NCI-H510A treated with DMSO at 0.1 percent for 48 hours (cell line): Measurements from ENCODE around the gene BAHCC1.
"Not testable (repeated sequence)": the region's sequence is repeated elsewhere in the genome, so short reads cannot be mapped to it uniquely, and the experiment has no call there.

ENCODE experiments used
- DNase-seq: peaks from one replicate; lab custom pipeline; 2025; lab: John Stamatoyannopoulos, UW

The BAHCC1 gene

DNA sequence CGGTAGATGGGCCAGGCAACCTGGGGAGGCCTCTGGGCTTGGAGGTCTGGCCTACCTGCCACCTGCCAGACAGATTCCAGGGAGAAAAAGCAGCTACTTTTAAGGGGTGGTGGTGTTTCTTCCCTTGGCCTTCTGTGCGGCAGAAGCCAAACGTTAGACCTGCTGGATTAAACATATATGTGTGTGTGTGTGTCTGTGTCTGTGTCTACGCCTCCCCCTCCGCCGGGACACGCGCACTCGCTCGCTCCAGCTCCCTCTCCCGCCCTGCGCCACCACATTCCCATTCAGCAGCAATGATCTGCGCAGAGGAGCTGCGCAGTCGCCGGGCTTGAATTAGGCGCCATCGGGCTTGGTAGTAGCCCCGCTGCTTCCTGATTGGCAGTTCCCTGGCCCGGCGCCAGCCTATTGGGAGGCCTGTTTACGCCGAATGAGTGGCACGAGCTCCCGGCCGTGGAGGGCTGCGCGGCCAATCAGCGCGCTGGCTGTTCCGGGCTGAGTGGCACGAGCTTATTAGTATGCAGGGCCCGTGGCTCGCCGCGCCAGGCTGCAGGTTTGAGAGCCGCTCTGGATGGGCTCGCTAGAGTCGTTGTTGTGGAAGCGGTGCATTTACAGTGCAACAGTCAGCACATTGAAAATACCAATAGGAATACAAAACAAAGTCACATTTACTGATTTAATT lies at the start of gene BAHCC1:
Gene BAHCC1, plus strand, starts transcription at position 537 of the 679 bp plus-strand sequence. CDS start 4,283 bp downstream, outside the sequence.
- DNase-seq = peak; percentile 99

DNA sequence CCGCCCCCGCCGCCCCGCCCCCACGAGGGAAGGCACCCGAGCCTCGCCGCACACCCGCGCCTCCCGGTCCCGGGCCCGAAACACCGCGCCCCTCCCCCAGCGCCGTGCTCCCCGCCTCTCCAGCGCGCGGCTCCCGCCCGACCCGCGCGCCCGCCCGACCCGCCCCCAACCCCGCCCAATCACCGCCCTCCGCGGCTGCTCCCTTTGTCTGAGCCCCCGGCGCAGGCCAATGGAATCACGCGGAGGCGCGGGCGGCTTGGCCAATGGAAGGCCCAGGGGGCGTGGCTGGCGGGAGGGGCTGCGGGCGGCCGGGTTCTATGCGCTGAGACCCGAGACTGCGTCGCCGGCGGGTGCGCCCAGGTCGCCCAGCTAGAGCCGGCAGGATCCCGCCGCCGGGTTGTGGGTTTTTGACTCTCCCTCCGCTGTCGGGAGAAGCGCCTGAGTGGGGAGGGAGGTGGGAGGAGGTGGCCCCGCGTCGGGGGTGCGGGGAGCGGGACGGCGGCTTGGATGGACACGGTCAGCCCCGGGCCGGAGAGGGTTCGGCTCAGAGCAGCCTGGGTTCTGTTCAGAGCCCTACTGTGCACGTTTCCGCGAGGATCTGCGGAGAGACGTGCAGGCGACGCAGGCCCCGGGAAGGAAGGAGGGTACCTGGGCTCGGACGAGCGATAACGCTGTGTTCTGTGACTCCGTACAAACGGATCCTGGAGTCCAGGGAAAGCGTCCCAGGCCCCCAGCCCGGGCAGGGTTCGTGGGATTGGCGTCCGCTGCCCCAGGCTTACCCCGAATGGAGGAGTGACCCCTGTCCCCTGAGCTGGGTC lies 49.0 kb upstream of the BAHCC1 start:
- peak; percentile 88 for DNase-seq

DNA sequence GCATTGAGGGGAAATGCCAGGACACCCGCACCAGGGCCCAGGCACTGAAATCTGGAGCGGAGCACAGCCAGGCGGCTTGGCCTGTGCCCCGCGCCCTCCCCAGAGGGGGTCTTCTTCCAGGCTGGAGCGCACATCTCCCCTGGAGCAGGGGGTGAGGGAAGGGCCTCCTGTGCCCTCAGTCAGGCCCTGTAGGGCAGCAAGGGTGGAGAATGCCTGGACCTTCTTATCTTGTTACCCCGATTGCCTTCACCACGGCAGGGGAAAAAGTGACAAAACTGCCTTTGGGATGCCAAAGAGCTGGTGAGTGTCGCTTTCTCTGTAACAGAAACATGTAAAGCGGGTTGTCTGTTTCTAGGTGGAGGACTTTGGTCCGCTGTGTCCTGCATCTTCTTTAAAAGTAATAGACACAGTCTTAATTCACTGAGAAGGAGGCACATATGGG lies 48.3 kb upstream of the BAHCC1 start:
- no peak for DNase-seq

DNA sequence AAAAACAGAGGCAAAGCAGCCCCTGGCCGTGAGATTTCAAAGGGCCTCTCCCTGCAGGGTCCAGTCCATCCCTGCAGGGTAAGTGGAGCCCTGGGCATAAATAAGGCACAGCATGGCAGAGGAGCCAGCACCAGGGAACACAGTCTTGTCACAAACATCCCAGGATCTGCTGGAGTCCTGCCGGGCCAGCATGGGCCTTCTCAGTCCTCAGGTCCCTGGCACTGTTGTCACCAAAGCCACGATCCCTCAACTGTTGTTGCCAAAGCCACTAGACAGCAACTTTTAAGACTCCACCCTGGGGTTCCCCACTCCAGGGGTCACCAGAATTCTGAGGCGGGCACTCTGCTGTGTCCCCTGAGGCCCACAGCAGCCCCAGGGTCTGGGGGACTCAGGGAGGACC lies 47.8 kb upstream of the BAHCC1 start:
- DNase-seq = no peak

DNA sequence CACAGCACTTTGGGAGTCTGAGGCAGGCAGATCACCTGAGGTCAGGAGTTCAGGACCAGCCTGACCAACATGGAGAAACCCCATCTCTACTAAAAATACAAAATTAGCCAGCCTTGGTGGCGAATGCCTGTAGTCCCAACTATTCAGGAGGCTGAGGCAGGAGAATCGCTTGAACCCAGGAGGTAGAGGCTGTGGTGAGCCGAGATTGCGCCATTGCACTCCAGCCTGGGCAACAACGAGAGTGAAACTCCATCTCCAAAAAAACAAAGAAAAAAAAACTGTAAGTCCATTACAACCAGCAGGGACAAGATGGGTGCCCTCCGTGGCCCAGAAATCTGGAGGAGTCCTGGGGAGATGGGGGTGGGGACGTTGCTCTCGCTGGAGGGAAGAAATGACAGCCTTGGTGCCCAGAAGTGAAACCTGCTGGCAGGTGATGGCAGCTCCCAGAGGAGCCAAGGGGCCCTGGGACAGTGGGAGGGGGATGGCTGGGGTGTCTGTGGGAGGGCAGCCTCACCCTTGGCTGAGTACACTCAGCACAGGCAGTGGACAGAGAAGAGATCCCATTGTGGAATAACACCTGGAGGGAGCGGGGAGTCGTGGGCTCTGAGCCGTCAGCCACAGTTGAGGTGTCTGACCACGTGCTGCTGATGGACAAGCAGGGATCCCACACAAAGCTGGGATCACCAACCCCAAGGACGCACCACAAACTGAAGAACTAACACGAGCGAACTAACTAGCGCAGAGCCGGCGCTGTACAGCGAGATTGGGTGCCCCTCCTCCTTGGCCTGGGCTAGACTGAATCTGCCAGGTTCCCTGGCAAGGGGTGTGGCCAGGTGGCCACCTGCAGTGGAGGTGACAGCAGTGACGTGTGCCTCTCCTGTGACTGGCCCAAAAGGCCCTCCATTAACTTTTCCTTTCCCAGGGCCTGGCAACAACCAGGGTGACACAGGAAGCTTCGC lies 46.9 kb upstream of the BAHCC1 start:
- DNase-seq = peak; percentile 89

DNA sequence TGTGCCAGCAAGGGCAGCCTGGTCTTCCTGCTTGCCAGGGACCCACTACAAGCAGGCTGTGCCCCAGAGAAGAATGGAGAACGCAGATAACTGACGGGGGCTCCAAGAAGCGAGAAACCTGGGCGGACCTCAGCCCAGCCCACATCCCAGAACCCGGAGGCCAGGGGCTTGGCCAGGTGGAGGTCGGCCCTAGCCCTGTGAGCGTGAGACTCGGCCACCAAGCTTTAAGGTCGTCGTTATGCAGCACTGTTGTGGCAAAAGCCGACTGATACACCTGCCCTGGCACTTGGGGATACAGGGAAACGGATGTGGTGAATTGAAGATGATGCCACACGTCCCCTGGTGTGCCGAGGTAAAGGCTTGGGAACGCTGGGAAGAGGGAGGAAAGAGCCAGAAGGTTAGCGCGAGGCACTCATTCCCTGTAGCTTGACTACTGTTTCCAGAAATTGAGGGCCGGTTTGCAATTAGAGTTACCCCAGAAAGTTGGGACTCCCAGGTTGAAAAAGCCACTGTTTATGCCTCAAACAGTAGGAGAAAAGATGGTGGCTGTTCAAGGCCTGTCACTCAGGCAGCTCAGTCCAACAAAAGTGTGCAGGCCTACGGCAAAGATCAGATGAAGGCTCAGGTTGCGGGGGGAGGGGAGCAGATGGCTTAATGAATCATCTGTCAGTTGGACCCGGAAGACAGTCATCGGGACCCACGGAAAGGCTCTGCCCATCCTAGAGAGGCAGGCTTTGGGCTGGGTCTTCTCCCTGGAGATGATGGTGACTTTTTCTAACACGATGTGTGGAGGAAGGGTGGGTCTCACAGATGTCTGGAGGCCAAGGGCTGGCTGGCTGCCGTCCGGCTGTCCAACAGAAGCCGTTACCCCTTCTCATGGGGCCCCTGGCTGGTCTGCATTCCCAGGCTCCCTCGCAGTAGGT lies 45.6 kb upstream of the BAHCC1 start:
- DNase-seq = peak; percentile 75

DNA sequence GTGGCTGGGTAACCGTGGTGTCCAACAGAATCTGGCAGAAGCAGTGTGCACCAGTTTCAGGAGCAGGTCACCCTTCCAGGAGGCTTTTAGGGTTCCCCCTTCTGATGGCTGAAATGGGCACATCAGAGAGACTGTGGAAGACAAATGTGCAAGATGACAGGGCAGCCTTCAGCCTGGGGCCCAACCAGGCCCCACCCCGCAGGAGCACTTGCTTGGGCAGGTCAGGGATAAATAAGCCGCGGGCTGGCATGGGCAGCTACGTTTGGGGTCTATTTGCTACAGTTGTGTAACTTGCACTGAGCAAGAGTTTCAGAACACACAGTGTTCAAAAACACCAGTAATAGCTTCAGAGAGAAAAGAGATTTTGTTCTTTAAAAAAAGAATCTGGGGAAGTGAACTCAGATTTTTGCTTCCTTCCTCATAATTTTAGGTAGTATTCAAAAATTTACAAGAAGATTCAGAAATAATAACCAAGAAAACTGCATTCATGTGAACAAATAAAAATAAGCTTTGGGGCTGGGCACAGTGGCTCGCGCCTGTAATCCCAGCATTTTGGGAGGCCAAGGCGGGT lies 44.9 kb upstream of the BAHCC1 start:
- no peak for DNase-seq

DNA sequence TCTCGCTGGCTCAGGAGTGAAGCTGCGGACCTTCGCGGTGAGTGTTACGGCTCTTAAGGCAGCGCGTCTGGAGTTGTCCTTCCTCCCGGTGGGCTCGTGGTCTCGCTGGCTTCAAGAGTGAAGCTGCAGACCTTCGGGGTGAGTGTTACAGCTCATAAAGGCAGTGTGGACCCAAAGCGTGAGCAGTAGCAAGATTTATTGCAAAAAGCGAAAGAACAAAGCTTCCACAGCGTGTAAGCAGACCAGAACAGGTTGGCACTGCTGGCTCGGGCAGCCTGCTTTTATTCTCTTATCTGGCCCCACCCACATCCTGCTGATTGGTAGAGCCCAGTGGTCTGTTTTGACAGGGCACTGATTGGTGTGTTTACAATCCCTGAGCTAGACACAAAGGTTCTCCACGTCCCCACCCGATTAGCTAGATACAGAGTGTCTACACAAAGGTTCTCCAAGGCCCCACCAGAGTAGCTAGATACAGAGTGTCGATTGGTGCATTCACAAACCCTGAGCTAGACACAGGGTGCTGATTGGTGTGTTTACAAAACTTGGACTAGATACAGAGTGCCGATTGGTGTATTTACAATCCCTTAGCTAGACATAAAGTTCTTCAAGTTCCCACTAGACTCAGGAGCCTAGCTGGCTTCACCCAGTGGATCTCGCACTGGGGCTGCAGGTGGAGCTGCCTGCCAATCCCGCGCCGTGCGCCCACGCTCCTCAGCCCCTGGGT lies 43.8 kb upstream of the BAHCC1 start:
- not testable (repeated sequence) for DNase-seq

DNA sequence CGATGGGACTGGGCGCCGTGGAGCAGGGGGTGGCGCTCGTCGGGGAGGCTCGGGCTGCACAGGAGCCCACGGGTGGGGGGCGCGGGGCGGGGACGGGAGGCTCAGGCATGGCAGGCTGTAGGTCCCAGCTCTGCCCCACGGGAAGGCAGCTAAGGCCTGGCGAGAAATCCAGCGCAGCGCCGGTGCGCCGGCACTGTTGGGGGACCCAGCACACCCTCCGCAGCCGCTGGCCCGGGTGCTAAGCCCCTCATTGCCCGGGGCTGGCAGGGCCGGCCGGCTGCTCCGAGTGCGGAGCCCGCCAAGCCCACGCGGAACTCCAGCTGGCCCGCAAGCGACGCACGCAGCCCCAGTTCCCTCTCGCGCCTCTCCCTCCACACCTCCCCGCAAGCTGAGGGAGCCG lies 43.2 kb upstream of the BAHCC1 start:
- not testable (repeated sequence) for DNase-seq

DNA sequence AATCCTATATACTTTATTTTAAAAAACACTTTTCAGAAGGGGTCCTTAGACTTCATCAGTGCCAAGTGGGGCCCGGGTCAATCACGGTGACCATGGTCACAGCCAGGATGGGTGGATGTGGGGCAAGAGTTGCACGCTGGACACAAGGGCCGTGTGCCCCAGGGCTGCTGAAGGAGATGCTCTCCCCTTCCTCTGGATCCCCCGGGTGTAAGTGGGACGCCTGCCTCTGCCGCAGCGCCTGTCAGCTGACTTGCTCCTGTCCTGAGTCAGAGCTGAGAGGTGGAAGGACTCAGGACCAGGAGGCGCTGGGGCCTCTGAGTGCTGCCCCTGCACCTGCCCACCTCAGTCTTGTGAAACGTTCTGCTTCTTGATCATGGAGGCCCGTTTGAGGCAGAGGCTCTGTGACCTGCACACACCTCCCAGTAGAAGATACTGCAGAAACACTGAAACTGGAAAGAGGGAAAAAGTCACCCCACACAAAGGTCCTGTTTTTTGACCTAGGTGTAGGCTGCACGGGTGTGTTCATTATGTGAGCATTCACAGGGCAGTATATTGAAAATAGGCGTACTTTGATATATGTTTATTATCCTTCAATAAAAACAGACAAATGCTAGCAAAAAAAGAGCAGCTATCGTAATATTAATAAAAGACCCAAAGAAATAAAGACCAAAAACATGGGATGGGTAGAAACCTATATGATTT lies 40.9 kb upstream of the BAHCC1 start:
- DNase-seq = no peak

DNA sequence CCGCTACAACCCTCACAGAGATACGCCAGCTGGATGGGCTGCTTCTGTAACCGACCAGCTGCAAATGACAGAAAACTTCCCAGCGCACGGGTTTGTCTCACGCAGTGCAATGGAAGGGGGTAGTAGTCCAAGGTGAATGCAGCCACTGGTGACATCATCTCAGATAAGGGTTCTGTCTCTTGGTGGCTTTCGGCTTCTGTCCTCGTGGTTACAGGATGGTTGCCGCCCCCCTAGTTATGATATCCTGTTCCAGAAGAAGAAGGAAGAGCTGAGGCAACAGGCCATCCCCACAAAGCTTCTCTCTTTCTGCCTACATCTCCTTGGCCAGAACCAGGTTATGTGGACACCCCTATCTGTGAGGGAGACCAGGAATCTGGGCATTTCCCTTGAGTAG lies 40.3 kb upstream of the BAHCC1 start:
- DNase-seq = no peak

DNA sequence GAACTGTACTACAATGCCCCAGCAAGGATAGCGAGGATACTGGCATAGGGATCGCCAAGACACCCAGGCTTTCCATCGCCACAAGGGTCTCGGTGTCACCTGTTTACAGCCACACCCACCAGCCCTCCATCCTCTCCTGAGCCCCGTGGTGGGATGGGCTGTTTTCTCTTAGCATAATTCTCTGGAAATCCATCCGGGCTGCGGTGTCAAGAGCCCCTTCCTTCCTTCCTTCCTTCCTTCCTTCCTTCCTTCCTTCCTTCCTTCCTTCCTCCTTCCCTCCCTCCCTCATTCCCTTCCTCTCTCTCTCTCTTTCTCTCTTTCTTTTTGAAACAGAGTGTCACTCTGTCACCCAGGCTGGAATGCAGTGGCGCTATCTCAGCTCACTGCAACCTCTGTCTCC lies 36.0 kb upstream of the BAHCC1 start:
- no peak for DNase-seq

DNA sequence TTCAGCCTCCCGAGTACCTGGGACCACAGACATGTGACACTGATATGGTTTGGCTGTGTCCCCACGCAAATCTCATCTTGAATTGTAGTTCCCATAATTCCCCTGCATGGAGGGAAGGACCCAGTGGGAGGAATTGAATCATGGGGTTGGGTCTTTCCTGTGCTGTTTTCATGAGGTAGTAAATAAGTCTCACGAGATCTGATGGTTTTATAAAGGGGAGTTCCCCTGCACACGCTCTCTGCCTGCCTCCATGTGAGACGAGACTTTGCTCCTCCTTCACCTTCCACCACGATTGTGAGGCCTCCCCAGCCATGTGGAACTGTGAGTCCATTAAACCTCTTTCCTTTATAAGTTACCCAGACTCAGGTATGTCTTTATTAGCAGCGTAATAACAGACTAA lies 33.3 kb upstream of the BAHCC1 start:
- not testable (repeated sequence) for DNase-seq

DNA sequence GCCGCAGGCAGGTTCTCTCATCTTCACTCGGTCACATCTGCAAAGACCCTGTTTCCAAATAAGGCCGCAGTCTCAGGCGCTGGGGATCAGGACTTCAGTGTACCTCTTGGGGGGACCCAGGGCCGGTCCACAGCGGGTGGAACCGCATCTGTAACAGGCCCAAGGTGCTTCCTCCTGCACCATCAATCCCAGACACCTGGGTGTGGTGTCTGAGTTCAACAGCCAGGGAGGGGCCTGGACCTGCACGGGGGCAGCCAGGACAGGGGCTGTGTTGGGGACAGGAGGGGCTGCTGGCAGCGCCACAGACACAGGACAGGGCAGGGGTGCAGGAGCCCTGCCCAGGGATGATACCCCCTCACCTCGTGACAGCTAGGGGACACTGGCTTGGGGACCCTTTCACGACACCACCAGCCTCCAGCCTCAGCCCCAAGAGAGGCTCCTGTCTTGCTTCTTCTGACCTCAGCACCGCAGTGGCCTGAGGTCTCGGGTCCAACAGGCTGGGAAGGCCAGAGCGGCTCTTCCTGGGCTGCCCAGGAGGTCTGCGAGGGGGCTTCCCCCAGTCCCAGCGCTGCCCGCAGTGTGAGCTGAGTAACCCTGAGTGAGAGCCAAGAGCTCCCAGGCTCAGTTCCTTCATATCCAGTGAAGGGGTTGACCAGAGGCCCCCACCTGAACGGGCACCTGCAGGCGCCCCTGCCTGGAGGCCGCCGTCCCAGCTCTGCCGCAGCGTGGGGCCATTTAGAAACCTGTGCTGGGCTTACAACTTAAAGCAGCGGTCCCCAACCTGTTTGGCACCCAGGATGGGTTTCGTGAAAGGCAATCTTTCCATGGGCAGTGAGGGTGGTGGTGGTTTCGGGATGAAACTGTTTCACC lies 30.7 kb upstream of the BAHCC1 start:
- DNase-seq = no peak

DNA sequence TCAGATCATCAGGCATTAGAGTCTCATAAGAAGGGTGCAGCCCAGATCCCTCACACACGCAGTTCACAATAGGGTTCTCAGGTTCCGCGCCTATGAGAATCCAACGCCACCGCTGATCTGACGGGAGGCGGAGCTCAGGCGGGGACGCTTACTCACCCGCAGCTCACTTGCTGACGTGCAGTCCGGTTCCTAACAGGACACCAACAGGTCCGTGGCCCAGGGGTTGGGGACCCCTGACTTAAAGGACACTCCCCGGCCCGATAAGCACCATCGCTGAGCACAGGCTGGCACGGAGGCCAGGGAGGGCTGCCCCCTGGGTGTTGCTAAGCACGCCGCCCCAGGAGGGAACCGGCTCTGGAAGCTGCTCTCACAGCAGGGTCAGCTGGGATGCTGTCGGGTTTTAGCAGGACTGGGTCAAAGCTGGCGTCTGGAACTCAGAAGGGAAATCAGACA lies 30.1 kb upstream of the BAHCC1 start:
- peak; percentile 67 for DNase-seq

DNA sequence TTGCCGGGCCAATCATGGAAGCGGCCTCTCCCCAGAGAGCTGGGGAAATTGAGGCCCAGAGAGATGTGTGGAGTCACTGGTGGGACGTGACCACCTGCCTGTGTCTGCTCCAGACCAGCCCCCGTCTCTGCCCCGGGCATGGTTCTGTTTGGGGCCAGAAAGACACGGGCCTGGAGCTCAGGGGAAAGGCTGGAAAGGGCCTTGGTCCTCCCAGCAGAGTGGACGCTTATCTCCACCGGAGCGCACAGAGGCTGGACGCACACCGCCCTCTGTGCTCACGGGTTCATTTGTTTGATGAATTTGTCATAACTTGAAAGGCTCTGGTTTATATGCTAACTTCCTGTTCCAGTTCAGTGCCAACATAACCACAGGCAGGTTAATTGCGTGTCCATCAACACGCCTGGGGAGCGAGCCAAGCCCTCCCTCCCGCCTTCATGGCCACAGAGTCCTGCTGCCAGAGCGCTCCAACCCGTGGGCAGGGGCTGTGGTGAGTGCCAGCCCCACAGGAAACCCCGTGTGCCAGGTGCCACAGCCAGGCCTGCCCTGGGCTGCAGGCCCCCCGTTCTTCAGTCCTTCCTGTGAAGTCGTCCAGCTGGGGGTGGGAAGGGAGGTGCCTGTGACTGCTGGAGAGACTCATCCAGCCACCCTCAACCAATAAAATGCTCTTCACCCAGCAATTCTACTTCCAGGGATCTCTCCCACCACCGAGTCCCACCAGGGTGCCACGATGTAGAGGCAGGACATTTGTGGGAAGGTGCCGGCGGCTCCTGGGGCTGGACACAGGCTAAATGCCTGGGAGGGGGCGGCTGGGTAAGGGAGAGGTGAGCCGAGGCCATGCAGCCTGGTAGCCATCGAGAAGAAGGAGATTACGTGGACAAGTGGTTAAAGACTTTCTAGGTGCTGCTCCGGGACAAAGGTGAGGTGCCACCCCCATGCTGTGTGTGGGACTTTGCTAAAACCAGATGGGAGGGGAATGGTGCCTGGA lies 29.4 kb upstream of the BAHCC1 start:
- peak; percentile 71 for DNase-seq

DNA sequence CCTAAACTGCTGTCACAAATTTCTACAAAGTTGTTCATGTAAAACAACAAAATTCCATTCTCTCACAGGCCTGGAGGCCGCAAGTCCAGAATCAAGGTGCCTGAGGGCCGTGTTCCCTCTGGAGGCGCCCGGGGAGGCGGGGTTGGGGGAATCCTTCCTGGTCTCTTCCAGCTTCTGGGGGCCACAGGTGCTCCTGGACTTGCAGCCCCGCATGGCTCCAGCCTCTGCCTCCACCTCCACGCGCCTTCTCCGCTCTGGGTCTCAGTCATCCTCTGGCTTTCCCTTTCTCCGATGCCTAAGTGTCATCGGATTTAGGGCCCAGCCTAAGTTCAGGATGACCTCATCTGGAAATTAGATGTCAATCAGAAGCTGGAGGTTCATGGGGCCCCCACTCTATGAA lies 28.6 kb upstream of the BAHCC1 start:
- DNase-seq = no peak
